ENCODE measurements around the gene POLR2F. TPM values are rescaled to one million over a fixed set of nuclear protein-coding genes. Genes with fewer than 3 reads are reported as not detected.

POLR2F gene
- total RNA-seq, 1 experiment from 2014 or later, result 141 TPM

DNA sequence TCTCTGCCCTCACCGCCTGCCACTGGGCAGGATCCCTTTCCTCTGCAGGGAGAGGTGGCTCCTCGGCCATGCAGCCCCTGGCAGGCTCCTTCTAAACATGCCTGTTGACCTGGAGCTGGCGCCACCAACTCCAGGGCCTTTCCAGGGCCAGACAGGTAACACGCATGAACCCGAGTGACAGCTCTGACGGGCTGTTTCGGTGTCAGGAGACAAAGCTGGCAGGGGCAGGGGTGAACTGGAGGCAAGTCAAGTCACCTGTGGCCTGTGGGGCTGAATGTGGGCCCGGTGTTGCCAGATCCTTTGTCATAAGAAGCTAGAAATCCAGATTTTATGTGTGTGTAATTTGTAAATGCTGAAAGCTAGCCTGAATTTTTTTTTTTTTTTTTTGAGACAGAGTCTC lies 11.4 kb upstream of the POLR2F start:
- no peak for DNase-seq
- Histone ChIP-seq H2AK5ac (ENCODE audit: insufficient read length, low read length) (no peak overlapping the region), H4K8ac (replicated peaks; ENCODE audit: insufficient read length, low read depth, low read length) (no peak overlapping the region), H3K4me1 (ENCODE audit: insufficient read depth, low read length) (no peaks in the 10 kb centered on the region), H2BK20ac (ENCODE audit: low read depth, low read length, poor library complexity, severe bottlenecking) (no peak overlapping the region), H3K79me1 (ENCODE audit: insufficient read depth, low read depth, low read length, poor library complexity, severe bottlenecking) (no peaks in the 10 kb centered on the region), H3K23ac (ENCODE audit: insufficient read length, low read depth, low read length) (no peak overlapping the region), H2BK12ac (ENCODE audit: insufficient read length, low read depth, low read length) (no peak overlapping the region), H3K79me2 (ENCODE audit: insufficient read depth, low read length) (no peaks in the 10 kb centered on the region), H3K27ac (ENCODE audit: insufficient read length, low read depth, low read length) (no peak overlapping the region), H3K9me3 (ENCODE audit: control insufficient read depth, low read depth, low read length) (no peaks in the 10 kb centered on the region), H4K20me1 (ENCODE audit: control insufficient read depth, insufficient read depth, insufficient read length) (no peaks in the 10 kb centered on the region), H2BK15ac (ENCODE audit: low read depth, low read length) (no peak overlapping the region), H4K5ac (ENCODE audit: insufficient read length, low read depth, low read length) (no peak overlapping the region), H2AFZ (ENCODE audit: low read length) (no peak overlapping the region), H3K4me2 (ENCODE audit: insufficient read depth, insufficient read length, low read length) (no peak overlapping the region), H3K27me3 (ENCODE audit: insufficient read depth, low read length) (no peaks in the 10 kb centered on the region), H3T11ph (ENCODE audit: low read length) (no peak overlapping the region), H3K9ac (ENCODE audit: extremely low read depth, insufficient read length, low read length) (no peak overlapping the region), H3K4ac (ENCODE audit: low read depth, low read length) (no peak overlapping the region), H4K91ac (ENCODE audit: insufficient read length, low read depth, low read length) (no peak overlapping the region), H2BK120ac (ENCODE audit: low read depth, low read length, poor library complexity, severe bottlenecking) (no peak overlapping the region), H3K14ac (ENCODE audit: insufficient read depth, low read length) (no peak overlapping the region; the same call in 1 of the 2 replicates), H2BK5ac (ENCODE audit: insufficient read length, low read length) (no peak overlapping the region), H3K23me2 (ENCODE audit: insufficient read length, low read depth, low read length, poor library complexity, severe bottlenecking) (no peaks in the 10 kb centered on the region), H3K18ac (ENCODE audit: insufficient read length, low read depth, low read length) (no peak overlapping the region), H3K56ac (ENCODE audit: insufficient read length, low read depth, low read length) (no peak overlapping the region)
- no peak overlapping the region; a peak in 1 of 7 replicates for H3K27ac Mint-ChIP-seq
- no peak overlapping the region for H3K4me3 Mint-ChIP-seq
- H3K36me3 Mint-ChIP-seq (ENCODE audit: insufficient read depth in 1 of 3, low read depth in 3 of 3), result peaks cover 3 to 34% (median 22%) of the 10 kb centered on the region in 3 experiments; a peak in 6 of 7 replicates
- no CpG with 5 or more reads among the region's 8 CpGs for WGBS (ENCODE audit: extremely low coverage, insufficient read length, low lambda C conversion rate)
- TF ChIP-seq, protein P1, sequence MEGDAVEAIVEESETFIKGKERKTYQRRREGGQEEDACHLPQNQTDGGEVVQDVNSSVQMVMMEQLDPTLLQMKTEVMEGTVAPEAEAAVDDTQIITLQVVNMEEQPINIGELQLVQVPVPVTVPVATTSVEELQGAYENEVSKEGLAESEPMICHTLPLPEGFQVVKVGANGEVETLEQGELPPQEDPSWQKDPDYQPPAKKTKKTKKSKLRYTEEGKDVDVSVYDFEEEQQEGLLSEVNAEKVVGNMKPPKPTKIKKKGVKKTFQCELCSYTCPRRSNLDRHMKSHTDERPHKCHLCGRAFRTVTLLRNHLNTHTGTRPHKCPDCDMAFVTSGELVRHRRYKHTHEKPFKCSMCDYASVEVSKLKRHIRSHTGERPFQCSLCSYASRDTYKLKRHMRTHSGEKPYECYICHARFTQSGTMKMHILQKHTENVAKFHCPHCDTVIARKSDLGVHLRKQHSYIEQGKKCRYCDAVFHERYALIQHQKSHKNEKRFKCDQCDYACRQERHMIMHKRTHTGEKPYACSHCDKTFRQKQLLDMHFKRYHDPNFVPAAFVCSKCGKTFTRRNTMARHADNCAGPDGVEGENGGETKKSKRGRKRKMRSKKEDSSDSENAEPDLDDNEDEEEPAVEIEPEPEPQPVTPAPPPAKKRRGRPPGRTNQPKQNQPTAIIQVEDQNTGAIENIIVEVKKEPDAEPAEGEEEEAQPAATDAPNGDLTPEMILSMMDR (conservative IDR thresholded peaks at IDR 0.05), result no peak
- H3K27me3 Mint-ChIP-seq (ENCODE audit: low read depth), result no peaks in the 10 kb centered on the region
- H3K4me1 Mint-ChIP-seq, result peaks cover 0 to 4% of the 10 kb centered on the region in 2 experiments; a peak in 1 of 4 replicates
- no peaks in the 10 kb centered on the region for H3K9me3 Mint-ChIP-seq

All from H9 (cell line).